ENCODE measurements around the gene ABHD14A. TPM values are rescaled to one million over a fixed set of nuclear protein-coding genes. Genes with fewer than 3 reads are reported as not detected.
A peak's percentile ranks its signal among the peaks of the same experiment; 100 is the strongest.
"Not testable (repeated sequence)": the region's sequence is repeated elsewhere in the genome, so short reads cannot be mapped to it uniquely, and the experiment has no call there.

The ABHD14A gene
- total RNA-seq, 1 experiment from 2014 or later, result 3.8 TPM

- TF ChIP-seq AR (CRISPR knock-in tag; IDR thresholded peaks at IDR 0.05), result no peak
- no peak for TF ChIP-seq EMX1 (CRISPR knock-in tag; IDR thresholded peaks at IDR 0.05)
- no peak for TF ChIP-seq HMGA2 (CRISPR knock-in tag; IDR thresholded peaks at IDR 0.05)
- no peak for TF ChIP-seq NR3C1 (CRISPR knock-in tag; conservative IDR thresholded peaks at IDR 0.05; ENCODE audit: low read depth)
- no peak for TF ChIP-seq RELA (CRISPR knock-in tag; IDR thresholded peaks at IDR 0.05; ENCODE audit: borderline replicate concordance)
- no peak for TF ChIP-seq ATF6 (CRISPR knock-in tag; IDR thresholded peaks at IDR 0.05)
Observed at GRCh38 chr3:51928438-51928837, 46.4 kb upstream of the ABHD14A start (continued).

- ATAC-seq; H3K4me1 Mint-ChIP-seq; H3K27me3 Mint-ChIP-seq (ENCODE audit: low read depth); H3K27ac Mint-ChIP-seq; H3K4me3 Mint-ChIP-seq; POLR2A ChIA-PET; DNase-seq (ENCODE audit: low spot score); H3K9me3 Mint-ChIP-seq: not testable (repeated sequence)
- H3K36me3 Mint-ChIP-seq, result peaks cover 10% of the 10 kb centered on the region
- CTCF ChIA-PET, result interaction anchor here (0.5 to 1.5 kb wide), 3 partner anchors 12 to 483 kb away, joined by 3 to 5 read pairs (median 4); partner anchors contain the start of gene RRP9
Observed at GRCh38 chr3:51928981-51929380, 45.9 kb upstream of the ABHD14A start.

GRCh38 chr3:51929420-51930003 is 45.4 kb upstream of the ABHD14A start:
- POLR2A ChIA-PET, result no interaction called here
- Mint-ChIP-seq H3K36me3 (peaks cover 16% of the 10 kb centered on the region), H3K27ac (no peak overlapping the region), H3K27me3 (ENCODE audit: low read depth) (no peaks in the 10 kb centered on the region), H3K4me3 (no peak overlapping the region), H3K9me3 (no peaks in the 10 kb centered on the region), H3K4me1 (no peaks in the 10 kb centered on the region)
- CTCF ChIA-PET, result interaction anchor here (0.5 to 1.5 kb wide), 3 partner anchors 12 to 483 kb away, joined by 3 to 5 read pairs (median 4); partner anchors contain the start of gene RRP9
- DNase-seq (ENCODE audit: low spot score) (peak; percentile 49), ATAC-seq (peak; percentile 80)
- TF ChIP-seq IRF1 (CRISPR knock-in tag; IDR thresholded peaks at IDR 0.05) (peak; percentile 32; the same call in 1 of the 2 replicates), E2F1 (CRISPR knock-in tag; IDR thresholded peaks at IDR 0.05) (0 out of 2 replicates have a peak, but pooled peaks have one; percentile 50), FOXJ3 (CRISPR knock-in tag; IDR thresholded peaks at IDR 0.05; ENCODE audit: borderline replicate concordance) (no peak), ZNF423 (CRISPR knock-in tag; IDR thresholded peaks at IDR 0.05) (no peak), FOXP4 (CRISPR knock-in tag; IDR thresholded peaks at IDR 0.05) (peak; percentile 52; the same call in 1 of the 2 replicates)
